ENCODE results near the gene MIB1. TPM values are rescaled to one million over a fixed set of nuclear protein-coding genes. Genes with fewer than 3 reads are reported as not detected.

MIB1 gene
- total and polyA plus RNA-seq, 12 donors, result 3.1 to 50.1 (median 20.7) TPM

- peaks cover 11 to 15% of the 10 kb centered on the region in 2 donors for H3K4me1 ChIP-seq (replicated peaks in 1 of 2)
- WGBS, 4 donors, result 14 to 25% (median 19%) methylated on average over 6 of the region's 6 CpGs
- peak; percentile 64 to 91 (median 84) for DNase-seq
- H3K4me3 ChIP-seq, result no peak overlapping the region
- intact Hi-C loops (cut with DNase I), result no loop called here
- H3K9me3 ChIP-seq (replicated peaks in 1 of 3), result no peaks in the 10 kb centered on the region
- H3K27me3 ChIP-seq, result no peaks in the 10 kb centered on the region
- H3K36me3 ChIP-seq (replicated peaks in 1 of 2), result no peaks in the 10 kb centered on the region
- TF ChIP-seq, protein P1, sequence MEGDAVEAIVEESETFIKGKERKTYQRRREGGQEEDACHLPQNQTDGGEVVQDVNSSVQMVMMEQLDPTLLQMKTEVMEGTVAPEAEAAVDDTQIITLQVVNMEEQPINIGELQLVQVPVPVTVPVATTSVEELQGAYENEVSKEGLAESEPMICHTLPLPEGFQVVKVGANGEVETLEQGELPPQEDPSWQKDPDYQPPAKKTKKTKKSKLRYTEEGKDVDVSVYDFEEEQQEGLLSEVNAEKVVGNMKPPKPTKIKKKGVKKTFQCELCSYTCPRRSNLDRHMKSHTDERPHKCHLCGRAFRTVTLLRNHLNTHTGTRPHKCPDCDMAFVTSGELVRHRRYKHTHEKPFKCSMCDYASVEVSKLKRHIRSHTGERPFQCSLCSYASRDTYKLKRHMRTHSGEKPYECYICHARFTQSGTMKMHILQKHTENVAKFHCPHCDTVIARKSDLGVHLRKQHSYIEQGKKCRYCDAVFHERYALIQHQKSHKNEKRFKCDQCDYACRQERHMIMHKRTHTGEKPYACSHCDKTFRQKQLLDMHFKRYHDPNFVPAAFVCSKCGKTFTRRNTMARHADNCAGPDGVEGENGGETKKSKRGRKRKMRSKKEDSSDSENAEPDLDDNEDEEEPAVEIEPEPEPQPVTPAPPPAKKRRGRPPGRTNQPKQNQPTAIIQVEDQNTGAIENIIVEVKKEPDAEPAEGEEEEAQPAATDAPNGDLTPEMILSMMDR (IDR thresholded peaks at IDR 0.05), result no peak
- no peak for TF ChIP-seq POLR2A (IDR thresholded peaks at IDR 0.05)
- H3K27ac ChIP-seq, result peak overlapping the region in 1 of 5 donors; percentile 6
Observed at GRCh38 chr18:21904856-21905255, 164.3 kb downstream of the MIB1 start.

GRCh38 chr18:21907451-21907850, 166.9 kb downstream of the MIB1 start:
- WGBS, 4 donors, result 74 to 85% (median 84%) methylated on average over 7 of the region's 7 CpGs
- Histone ChIP-seq H3K27ac (no peak overlapping the region), H3K27me3 (no peaks in the 10 kb centered on the region), H3K4me1 (replicated peaks in 1 of 2) (peaks cover 11 to 15% of the 10 kb centered on the region in 2 donors), H3K9me3 (replicated peaks in 1 of 3) (no peaks in the 10 kb centered on the region), H3K4me3 (no peak overlapping the region), H3K36me3 (replicated peaks in 1 of 2) (no peaks in the 10 kb centered on the region)
- no peak for DNase-seq
- TF ChIP-seq, protein P1 (IDR thresholded peaks at IDR 0.05), result no peak
- no peak for TF ChIP-seq POLR2A (IDR thresholded peaks at IDR 0.05)
- intact Hi-C loops (cut with DNase I), result no loop called here

- no peaks in the 10 kb centered on the region for H3K9me3 ChIP-seq (replicated peaks in 1 of 3)
- H3K27ac ChIP-seq, result no peak overlapping the region
- no peaks in the 10 kb centered on the region for H3K27me3 ChIP-seq
- TF ChIP-seq, protein P1 (IDR thresholded peaks at IDR 0.05), result no peak
- no peak for TF ChIP-seq POLR2A (IDR thresholded peaks at IDR 0.05)
- H3K4me1 ChIP-seq (replicated peaks in 1 of 2), result peaks cover 11 to 15% of the 10 kb centered on the region in 2 donors
- intact Hi-C loops (cut with DNase I), result no loop called here
- no peak overlapping the region for H3K4me3 ChIP-seq
- DNase-seq, result no peak
- H3K36me3 ChIP-seq (replicated peaks in 1 of 2), result no peaks in the 10 kb centered on the region
Observed at GRCh38 chr18:21908711-21909110, 168.1 kb downstream of the MIB1 start.

- WGBS, 4 donors, result 75 to 93% (median 82%) methylated on average over 5 of the region's 5 CpGs
- intact Hi-C loops (cut with DNase I), result loop anchor here in 1 of 2 donors (10.0 kb wide), 1 partner anchor 254 kb away; the partner anchor contains the start of gene GATA6
Observed at GRCh38 chr18:21910906-21911305, 170.3 kb downstream of the MIB1 start.

More at GRCh38 chr18:21910906-21911305, 170.3 kb downstream of the MIB1 start:
- H3K4me3 ChIP-seq, result no peak overlapping the region
- H3K9me3 ChIP-seq (replicated peaks in 1 of 3), result no peaks in the 10 kb centered on the region
- DNase-seq, result no peak
- no peaks in the 10 kb centered on the region for H3K4me1 ChIP-seq (replicated peaks in 1 of 2)
- no peaks in the 10 kb centered on the region for H3K27me3 ChIP-seq
- no peak overlapping the region for H3K27ac ChIP-seq
- no peak for TF ChIP-seq POLR2A (IDR thresholded peaks at IDR 0.05)
- TF ChIP-seq, protein P1 (IDR thresholded peaks at IDR 0.05), result no peak
- no peaks in the 10 kb centered on the region for H3K36me3 ChIP-seq (replicated peaks in 1 of 2)
